HG03439 (cell line): ENCODE data around the gene RAB22A.

Experiments
- ATAC-seq: cut with Tn5 transposase; IDR thresholded peaks from one replicate; pipeline ENCODE4 v1.9.1; 2021; ENCODE audit warnings: mild to moderate bottlenecking, moderate library complexity; ENCODE audit not compliant: unreplicated experiment

RAB22A gene

GRCh38 chr20:58384821-58385220 lies 75.3 kb downstream of the RAB22A start:
- ATAC-seq: no peak

- ATAC-seq: no peak
Observed at GRCh38 chr20:58388028-58388601, 78.6 kb downstream of the RAB22A start.

GRCh38 chr20:58388882-58389323 lies 79.4 kb downstream of the RAB22A start, which contains the start of gene VAPB:
VAPB (plus strand) TSS chr20:58389229; CDS start chr20:58389460, 231 bp downstream.
- peak; percentile 97 for ATAC-seq

GRCh38 chr20:58389324-58389967 lies 79.9 kb downstream of the RAB22A start:
- peak; percentile 32 for ATAC-seq

- ATAC-seq: no peak
Observed at GRCh38 chr20:58389968-58390658, 80.6 kb downstream of the RAB22A start.

GRCh38 chr20:58390659-58391035 lies 81.1 kb downstream of the RAB22A start:
- ATAC-seq: no peak

- no peak for ATAC-seq
Observed at GRCh38 chr20:58392286-58392685, 82.8 kb downstream of the RAB22A start.

- no peak for ATAC-seq
Observed at GRCh38 chr20:58393299-58393698, 83.8 kb downstream of the RAB22A start.

GRCh38 chr20:58394801-58395200 lies 85.3 kb downstream of the RAB22A start:
- no peak for ATAC-seq

GRCh38 chr20:58395604-58396003 lies 86.1 kb downstream of the RAB22A start:
- ATAC-seq: no peak

- no peak for ATAC-seq
Observed at GRCh38 chr20:58397429-58397828, 87.9 kb downstream of the RAB22A start.

- ATAC-seq: no peak
Observed at GRCh38 chr20:58398254-58398653, 88.7 kb downstream of the RAB22A start.

GRCh38 chr20:58399926-58400325 lies 90.4 kb downstream of the RAB22A start:
- no peak for ATAC-seq

GRCh38 chr20:58401162-58401561 lies 91.6 kb downstream of the RAB22A start:
- no peak for ATAC-seq

- ATAC-seq: no peak
Observed at GRCh38 chr20:58402305-58402704, 92.8 kb downstream of the RAB22A start.

GRCh38 chr20:58402827-58403226 lies 93.3 kb downstream of the RAB22A start:
- no peak for ATAC-seq

- no peak for ATAC-seq
Observed at GRCh38 chr20:58403272-58403671, 93.8 kb downstream of the RAB22A start.

GRCh38 chr20:58405504-58406291 lies 96.2 kb downstream of the RAB22A start:
- ATAC-seq: no peak

GRCh38 chr20:58406422-58407001 lies 97.0 kb downstream of the RAB22A start:
- ATAC-seq: no peak

GRCh38 chr20:58407201-58407873 lies 97.8 kb downstream of the RAB22A start:
- no peak for ATAC-seq
